Psoas muscle (tissue), 8 donors: ENCODE measurements around the gene S100A1. TPM values are rescaled to one million over a fixed set of nuclear protein-coding genes. Genes with fewer than 3 reads are reported as not detected.

Experiments used
- ATAC-seq, 4 donors: fragments of 200-7000 bp; cut with Tn5 transposase; one replicate each; pipeline ENCODE4 v1.9.1; 2020; ENCODE audit warnings: moderate library complexity in 3 of 4, mild to moderate bottlenecking in 2 of 4
- DNase-seq, 2 donors: peaks; one replicate each; pipeline ENCODE4 v3.0.0-alpha.2; 2020
- H3K27ac ChIP-seq: fragments of 200-600 bp; one replicate; pipeline ENCODE4 v1.8.0; 2022
- H3K27me3 ChIP-seq, 3 donors: fragments of 200-600 bp in 1 of 3; one replicate each; pipeline versions ENCODE4 v1.6.1 to v1.8.0; 2013 to 2022; ENCODE audit warnings: low read length in 2 of 3, mild to moderate bottlenecking in 2 of 3, moderate library complexity in 1 of 3; ENCODE audit not compliant: insufficient read depth in 3 of 3
- H3K36me3 ChIP-seq, 2 donors: fragments of 200-600 bp in 1 of 2; one replicate each; pipeline versions ENCODE4 v1.6.1 to v1.8.0; 2013 to 2022; ENCODE audit warnings: low read depth in 1 of 2, mild to moderate bottlenecking in 1 of 2, moderate library complexity in 1 of 2; ENCODE audit not compliant: insufficient read depth in 1 of 2
- H3K4me1 ChIP-seq: fragments of 200-600 bp; one replicate; pipeline ENCODE4 v1.8.0; 2022
- H3K4me3 ChIP-seq: fragments of 200-600 bp; one replicate; pipeline ENCODE4 v1.8.0; 2022; ENCODE audit warnings: mild to moderate bottlenecking
- H3K9me3 ChIP-seq: fragments of 200-600 bp; one replicate; pipeline ENCODE4 v1.8.0; 2022
- WGBS, 3 donors: extraction: QIAGEN DNeasy Blood & Tissue Kit; methylation state at CpG; one replicate each; pipeline versions ENCODE4 v1.1.6 to v1.1.7; 2013; 5-methylcytosine and 5-hydroxymethylcytosine counted together
- intact Hi-C, 2 donors: fragments of 100-400 bp; cut with DNase I; formaldehyde crosslinking; loops; one replicate each; pipeline versions ENCODE4 v1.11.0 to v1.14.2; 2022
- polyA plus RNA-seq, 3 donors: library from polyadenylated mRNA; stranded (reverse); fragments of 200-250 nt; gene quantifications; one replicate each; pipeline ENCODE4 v1.2.3, GENCODE V29; 2013
- total RNA-seq, 4 donors: library from RNA; stranded (reverse); fragmentation: NEBNext Ultra II Directional in 2 of 4; extraction: Animal tissue kit (Norgen Biotek cat#: 25700) in 2 of 4; gene quantifications; one replicate each; pipeline versions ENCODE4 v1.2.1 to v1.2.4, GENCODE V29; 2021 to 2023
- TF ChIP-seq, protein P1 (sequence below): fragments of 200-600 bp; IDR thresholded peaks from one replicate; pipeline ENCODE4 v1.8.0; 2022; ENCODE audit warnings: antibody characterized with exemption
- donor health status: healthy with polysubstance abuse.
- donor health status: DM: no; HTN: no; CAD: no; lungs with moderate emphysema.
- donor health status: Bipolar disorder and iron deficiency.
- donor health status: healthy.
- donor health status: DM: yes; HTN: yes; CAD: no.
- donor health status: DM: no; HTN: no; CAD: no.
- donor health status: DM: no; HTN: no; CAD: no.
- donor health status: DM: yes; HTN: yes; CAD: no.

Gene S100A1
- total and polyA plus RNA-seq, 7 donors: 370 to 1,423 (median 1,008) TPM

DNA sequence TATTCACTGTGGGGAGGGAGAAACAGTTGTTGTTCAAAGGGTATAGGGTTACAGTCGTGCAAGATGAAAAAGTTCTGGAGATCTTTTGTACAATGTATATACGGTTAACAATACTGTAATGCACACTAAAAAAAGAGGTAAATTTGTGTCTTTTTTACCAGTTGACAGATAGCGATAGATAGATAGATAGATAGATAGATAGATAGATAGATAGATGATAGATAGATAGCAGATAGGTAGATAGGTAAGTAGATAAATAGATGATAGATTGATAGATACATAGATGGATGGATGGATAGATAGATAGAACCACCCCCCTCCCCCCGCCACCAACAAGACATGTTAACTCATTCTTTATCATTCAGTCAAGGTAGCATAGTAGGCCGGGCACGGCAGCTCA, 25.5 kb upstream of the S100A1 start:
- DNase-seq (no peak), ATAC-seq (no peak)
- no peaks in the 10 kb centered on the region for H3K9me3 ChIP-seq
- peaks cover 0 to 27% of the 10 kb centered on the region in 2 donors for H3K36me3 ChIP-seq
- intact Hi-C loops: no loop called here
- no peaks in the 10 kb centered on the region for H3K4me1 ChIP-seq
- no peak overlapping the region for H3K4me3 ChIP-seq
- TF ChIP-seq, protein P1, sequence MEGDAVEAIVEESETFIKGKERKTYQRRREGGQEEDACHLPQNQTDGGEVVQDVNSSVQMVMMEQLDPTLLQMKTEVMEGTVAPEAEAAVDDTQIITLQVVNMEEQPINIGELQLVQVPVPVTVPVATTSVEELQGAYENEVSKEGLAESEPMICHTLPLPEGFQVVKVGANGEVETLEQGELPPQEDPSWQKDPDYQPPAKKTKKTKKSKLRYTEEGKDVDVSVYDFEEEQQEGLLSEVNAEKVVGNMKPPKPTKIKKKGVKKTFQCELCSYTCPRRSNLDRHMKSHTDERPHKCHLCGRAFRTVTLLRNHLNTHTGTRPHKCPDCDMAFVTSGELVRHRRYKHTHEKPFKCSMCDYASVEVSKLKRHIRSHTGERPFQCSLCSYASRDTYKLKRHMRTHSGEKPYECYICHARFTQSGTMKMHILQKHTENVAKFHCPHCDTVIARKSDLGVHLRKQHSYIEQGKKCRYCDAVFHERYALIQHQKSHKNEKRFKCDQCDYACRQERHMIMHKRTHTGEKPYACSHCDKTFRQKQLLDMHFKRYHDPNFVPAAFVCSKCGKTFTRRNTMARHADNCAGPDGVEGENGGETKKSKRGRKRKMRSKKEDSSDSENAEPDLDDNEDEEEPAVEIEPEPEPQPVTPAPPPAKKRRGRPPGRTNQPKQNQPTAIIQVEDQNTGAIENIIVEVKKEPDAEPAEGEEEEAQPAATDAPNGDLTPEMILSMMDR: no peak
- WGBS, 3 donors: 86 to 89% (median 88%) methylated on average over 6 of the region's 6 CpGs
- H3K27me3 ChIP-seq: no peaks in the 10 kb centered on the region
- H3K27ac ChIP-seq: no peak overlapping the region

DNA sequence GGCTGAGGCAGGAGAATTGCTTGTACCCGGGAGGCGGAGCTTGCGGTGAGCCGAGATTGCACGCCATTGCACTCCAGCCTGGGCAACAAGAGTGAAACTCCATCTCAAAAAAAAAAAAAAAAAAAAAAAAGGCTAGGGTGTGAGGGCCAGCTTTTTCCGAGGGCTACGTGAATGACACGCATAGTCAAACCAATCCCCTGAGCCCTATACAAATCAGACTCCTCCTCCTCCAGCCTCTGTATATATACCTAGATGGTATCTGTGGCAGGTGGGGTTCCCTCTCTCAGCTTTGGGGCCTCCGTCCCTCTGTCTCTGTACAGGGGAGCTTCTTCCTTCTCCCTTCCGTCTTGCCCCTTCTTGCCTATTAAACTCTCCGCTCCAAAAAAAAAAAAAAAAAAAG, 22.0 kb upstream of the S100A1 start:
- Histone ChIP-seq H3K4me3 (no peak overlapping the region), H3K27me3 (no peaks in the 10 kb centered on the region), H3K9me3 (no peaks in the 10 kb centered on the region), H3K4me1 (peaks cover 22% of the 10 kb centered on the region), H3K27ac (no peak overlapping the region), H3K36me3 (peaks cover 0 to 29% of the 10 kb centered on the region in 2 donors)
- TF ChIP-seq, protein P1: no peak
- intact Hi-C loops: no loop called here
- ATAC-seq (no peak), DNase-seq (no peak)
- WGBS, 3 donors: 90 to 96% (median 94%) methylated on average over 11 of the region's 11 CpGs

DNA sequence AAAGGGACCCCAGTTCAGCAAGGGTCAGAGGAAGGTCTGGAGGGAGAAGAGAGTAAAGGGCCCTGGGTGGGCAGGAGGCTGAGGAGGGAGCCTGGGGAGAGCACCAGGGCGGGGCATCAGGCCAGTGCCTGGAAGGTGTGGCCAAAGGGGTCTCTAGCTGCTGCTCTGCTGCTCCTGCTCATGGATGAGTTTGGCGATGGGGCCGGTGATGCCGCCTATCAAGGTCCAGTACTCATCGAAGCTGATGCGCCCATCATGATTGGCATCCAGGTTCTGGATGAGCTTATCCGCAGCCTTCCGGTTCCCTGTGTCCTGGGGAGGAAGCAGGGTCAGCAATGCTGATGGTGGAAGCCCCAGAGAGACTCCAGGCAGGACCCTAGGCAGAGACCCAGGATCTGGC, 20.9 kb upstream of the S100A1 start:
- Histone ChIP-seq H3K4me3 (peak overlapping the region; percentile 66), H3K36me3 (peaks cover 0 to 29% of the 10 kb centered on the region in 2 donors), H3K27me3 (no peaks in the 10 kb centered on the region), H3K4me1 (peaks cover 22% of the 10 kb centered on the region), H3K9me3 (no peaks in the 10 kb centered on the region), H3K27ac (no peak overlapping the region)
- intact Hi-C loops: no loop called here
- DNase-seq: no peak
- TF ChIP-seq, protein P1: no peak
- ATAC-seq: no peak
- WGBS, 3 donors: 84 to 92% (median 87%) methylated on average over 8 of the region's 8 CpGs

DNA sequence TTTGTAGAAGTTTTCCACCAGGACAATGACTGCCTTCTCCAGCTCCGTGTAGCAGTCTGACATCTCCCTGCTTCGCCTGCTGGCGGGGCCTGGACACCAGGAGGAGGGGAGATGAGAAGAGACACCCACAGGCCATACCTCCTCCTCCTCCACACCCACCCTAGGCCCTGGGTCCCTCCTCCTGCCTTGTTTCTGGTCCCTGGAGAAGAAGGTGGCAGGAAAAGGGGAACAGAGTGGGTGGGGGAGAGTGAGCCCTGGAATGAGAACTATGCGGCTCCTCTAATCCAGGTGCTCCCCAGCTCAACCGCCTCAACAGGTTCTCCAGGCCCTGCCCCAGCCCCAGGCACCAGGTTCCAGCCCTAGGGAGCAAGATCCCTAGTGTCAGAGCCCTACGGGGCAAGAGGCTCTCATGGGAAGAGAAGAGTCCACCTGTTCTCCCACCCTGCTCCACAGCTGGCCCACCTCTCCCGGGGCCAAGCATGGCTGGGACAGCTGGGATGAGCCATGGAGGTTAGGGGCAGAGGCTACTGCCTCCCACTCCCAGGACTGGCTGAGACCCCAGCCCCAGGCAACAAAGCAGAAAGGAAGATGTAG, 20.0 kb upstream of the S100A1 start:
- intact Hi-C loops: no loop called here
- DNase-seq (no peak), ATAC-seq (no peak)
- TF ChIP-seq, protein P1: no peak
- H3K27ac ChIP-seq: peak overlapping the region; percentile 81
- no peaks in the 10 kb centered on the region for H3K9me3 ChIP-seq
- H3K27me3 ChIP-seq: no peaks in the 10 kb centered on the region
- 56 to 72% (median 63%) methylated on average over 7 of the region's 7 CpGs for WGBS, 3 donors
- H3K4me3 ChIP-seq: peak overlapping the region; percentile 66
- H3K4me1 ChIP-seq: peaks cover 23% of the 10 kb centered on the region
- H3K36me3 ChIP-seq: peaks cover 0 to 29% of the 10 kb centered on the region in 2 donors
